NT2/D1 (cell line): ENCODE measurements around the gene TERT.

Source experiments
- SUZ12 ChIP-seq: IDR thresholded peaks from 2 replicates; pipeline ENCODE4 v1.6.1; 2011; ENCODE audit not compliant: insufficient read length, insufficient read depth; ENCODE audit errors: extremely low read depth
- YY1 ChIP-seq: IDR thresholded peaks from 2 replicates; pipeline ENCODE4 v1.6.1; 2011; ENCODE audit not compliant: insufficient read length, insufficient read depth
- ZNF274 ChIP-seq: IDR thresholded peaks from 2 replicates; pipeline ENCODE4 v1.6.1; 2011; ENCODE audit warnings: mild to moderate bottlenecking, low read depth, low read length

- TF ChIP-seq YY1 (no peak), ZNF274 (no peak), SUZ12 (no peak)
Measured at GRCh38 chr5:1244255-1244654, 50.6 kb downstream of the TERT start.
